Lower leg skin (tissue), 4 donors: ENCODE results near the gene YPEL3. TPM values are rescaled to one million over a fixed set of nuclear protein-coding genes. Genes with fewer than 3 reads are reported as not detected.
A peak's percentile ranks its signal among the peaks of the same experiment; 100 is the strongest.

Source experiments
- DNase-seq, 2 donors: peaks; one replicate each; pipeline ENCODE4 v3.0.0-alpha.2; 2019; ENCODE audit warnings: low spot score in 2 of 2
- H3K4me3 ChIP-seq: fragments of 200-600 bp; sonication (generic); 2 replicates; pipeline ENCODE4 v1.5.1; 2017; ENCODE audit warnings: mild to moderate bottlenecking, low read depth; ENCODE audit not compliant: poor library complexity, severe bottlenecking
- CTCF ChIP-seq, 3 donors: fragments of 450-650 bp; IDR thresholded peaks; one replicate each; pipeline ENCODE4 v1.5.1; 2016; ENCODE audit warnings: antibody characterized with exemption in 3 of 3, mild to moderate bottlenecking in 3 of 3, moderate library complexity in 2 of 3
- POLR2A ChIP-seq, 2 donors: fragments of 450-650 bp; IDR thresholded peaks; one replicate each; pipeline ENCODE4 v1.6.1; 2016 to 2017; ENCODE audit warnings: antibody characterized with exemption in 2 of 2, mild to moderate bottlenecking in 1 of 2, moderate library complexity in 1 of 2
- WGBS, 2 donors: methylation state at CpG; one replicate each; pipeline ENCODE4 v1.1.5; 2018; 5-methylcytosine and 5-hydroxymethylcytosine counted together
- intact Hi-C: fragments of 100-400 bp; cut with DNase I; formaldehyde crosslinking; loops from one replicate; pipeline ENCODE4 v1.15.0; 2023; ENCODE audit warnings: low total_unique reads
- total RNA-seq, 4 donors: library from RNA; depleted of rRNA; stranded (reverse); fragments of >200 nt; gene quantifications; one replicate each; pipeline ENCODE4 v1.1.0, GENCODE V29; 2016

The YPEL3 gene
- total RNA-seq, 4 donors from 2014 or later, result 185 to 351 (median 229) TPM

GRCh38 chr16:30142672-30143346, 46.8 kb upstream of the YPEL3 start:
- intact Hi-C loops, result no loop called here
- TF ChIP-seq CTCF (IDR thresholded peaks at IDR 0.05), result no peak
- TF ChIP-seq POLR2A (IDR thresholded peaks at IDR 0.05), result no peak

GRCh38 chr16:30141750-30142149, 45.7 kb upstream of the YPEL3 start:
- no peak for TF ChIP-seq POLR2A (IDR thresholded peaks at IDR 0.05)
- H3K4me3 ChIP-seq, result no peak overlapping the region
- 93 to 97% methylated on average over 2 of the region's 2 CpGs for WGBS, 2 donors
- DNase-seq, result no peak
- intact Hi-C loops, result no loop called here

More at GRCh38 chr16:30142672-30143346, 46.8 kb upstream of the YPEL3 start:
- no peak overlapping the region for H3K4me3 ChIP-seq
- no peak for DNase-seq
- WGBS, 2 donors, result 86 to 87% methylated on average over 13 of the region's 13 CpGs

GRCh38 chr16:30139583-30140481, 43.8 kb upstream of the YPEL3 start:
- intact Hi-C loops, result no loop called here
- no peak for DNase-seq
- no peak for TF ChIP-seq POLR2A (IDR thresholded peaks at IDR 0.05)
- TF ChIP-seq CTCF (IDR thresholded peaks at IDR 0.05), result peak in 1 of 3 donors; percentile 32
- H3K4me3 ChIP-seq, result no peak overlapping the region
- 83 to 84% methylated on average over 13 of the region's 13 CpGs for WGBS, 2 donors

- intact Hi-C loops, result no loop called here
- no peak for TF ChIP-seq CTCF (IDR thresholded peaks at IDR 0.05)
- no peak overlapping the region for H3K4me3 ChIP-seq
- DNase-seq, result no peak
- WGBS, 2 donors, result 68 to 76% methylated on average over 8 of the region's 8 CpGs
These were observed 41.9 kb upstream of the YPEL3 start for GRCh38 chr16:30137897-30138296.

GRCh38 chr16:30136971-30137605, 41.1 kb upstream of the YPEL3 start:
- intact Hi-C loops, result no loop called here
- TF ChIP-seq CTCF (IDR thresholded peaks at IDR 0.05) (no peak), POLR2A (IDR thresholded peaks at IDR 0.05) (no peak)
- no peak overlapping the region for H3K4me3 ChIP-seq
- DNase-seq, result no peak
- WGBS, 2 donors, result 73 to 80% methylated on average over 11 of the region's 11 CpGs

- H3K4me3 ChIP-seq, result no peak overlapping the region
- DNase-seq, result no peak
- intact Hi-C loops, result no loop called here
- no peak for TF ChIP-seq POLR2A (IDR thresholded peaks at IDR 0.05)
- WGBS, 2 donors, result 73 to 76% methylated on average over 3 of the region's 3 CpGs
These were observed 36.6 kb upstream of the YPEL3 start for GRCh38 chr16:30132591-30132990.
